GM21515 (cell line): ENCODE results near the gene PRRC2B.
A peak's percentile ranks its signal among the peaks of the same experiment; 100 is the strongest.
"Not testable (repeated sequence)": the region's sequence is repeated elsewhere in the genome, so short reads cannot be mapped to it uniquely, and the experiment has no call there.

ENCODE experiments used
- ATAC-seq: cut with Tn5 transposase; IDR thresholded peaks from one replicate; pipeline ENCODE4 v1.9.1; 2021; ENCODE audit not compliant: unreplicated experiment

PRRC2B gene

DNA sequence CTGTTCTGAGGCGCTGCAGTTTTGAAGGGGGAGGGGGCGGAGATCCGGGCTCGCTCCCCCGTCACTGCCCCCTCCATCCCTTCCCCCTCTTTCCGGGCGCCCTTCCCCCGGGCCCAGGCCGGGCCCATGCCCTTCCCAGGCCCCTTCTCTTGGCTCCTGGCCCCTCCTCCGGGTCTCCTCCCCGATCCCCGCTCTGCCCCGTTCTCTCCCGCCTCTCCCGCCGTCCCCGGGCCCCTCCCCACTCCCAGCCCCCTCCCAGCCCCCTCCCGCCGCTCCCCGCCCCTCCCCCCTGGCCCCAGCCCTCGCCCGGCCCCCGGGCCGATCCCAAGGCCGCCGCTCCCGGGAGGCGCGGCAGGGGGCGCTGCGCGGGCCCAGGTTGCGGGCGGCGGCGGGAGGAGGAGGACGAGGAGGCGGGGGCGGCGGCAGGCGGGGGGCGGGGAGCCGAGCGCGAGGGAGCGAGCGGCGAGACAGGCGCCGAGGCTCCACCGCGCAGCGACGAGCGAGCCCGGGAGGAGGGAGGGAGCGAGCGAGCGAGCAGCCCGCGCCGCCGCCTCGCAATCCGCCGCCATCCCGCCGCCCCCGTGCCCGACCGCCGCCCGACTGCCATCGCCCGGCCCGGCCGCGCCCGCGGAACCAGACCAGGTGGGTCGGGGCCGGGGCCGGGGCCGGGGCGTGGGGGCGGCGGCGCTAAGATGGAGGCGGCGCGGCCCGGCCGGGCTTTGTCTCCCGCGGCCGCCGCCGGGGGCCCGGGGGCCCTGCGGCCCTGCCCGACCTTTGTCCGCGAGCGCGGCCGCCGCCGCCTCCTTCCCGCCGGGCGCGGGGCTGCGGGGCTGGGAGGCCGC, at the start of gene PRRC2B:
Gene PRRC2B (plus strand): TSS at position 465 of the 842 bp plus-strand sequence. CDS start 36,059 bp downstream, outside the sequence.
- ATAC-seq: peak; percentile 36

DNA sequence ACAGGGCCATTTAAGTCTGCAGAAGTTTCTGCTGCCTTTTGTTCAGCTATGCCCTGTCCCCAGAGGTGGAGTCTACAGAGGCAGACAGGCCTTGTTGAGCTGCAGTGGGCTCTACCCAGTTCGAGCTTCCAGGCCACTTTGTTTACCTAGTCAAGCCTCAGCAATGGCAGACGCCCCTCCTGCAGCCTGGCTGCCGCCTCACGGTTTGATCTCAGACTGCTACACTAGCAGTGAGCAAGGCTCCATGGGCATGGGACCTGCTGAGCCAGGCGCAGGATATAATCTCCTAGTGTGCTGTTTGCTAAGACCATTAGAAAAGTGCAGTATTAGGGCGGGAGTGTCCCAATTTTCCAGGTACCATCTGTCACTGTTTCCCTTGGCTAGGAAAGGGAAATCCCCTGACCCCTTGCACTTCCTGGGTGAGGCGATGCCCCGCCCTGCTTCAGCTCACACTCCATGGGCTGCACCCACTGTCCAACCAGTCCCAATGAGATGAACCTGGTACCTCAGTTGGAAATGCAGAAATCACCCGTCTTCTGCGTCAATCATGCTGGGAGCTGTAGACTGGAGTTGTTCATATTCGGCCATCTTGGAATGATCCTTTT, 48.9 kb upstream of the PRRC2B start:
- not testable (repeated sequence) for ATAC-seq

DNA sequence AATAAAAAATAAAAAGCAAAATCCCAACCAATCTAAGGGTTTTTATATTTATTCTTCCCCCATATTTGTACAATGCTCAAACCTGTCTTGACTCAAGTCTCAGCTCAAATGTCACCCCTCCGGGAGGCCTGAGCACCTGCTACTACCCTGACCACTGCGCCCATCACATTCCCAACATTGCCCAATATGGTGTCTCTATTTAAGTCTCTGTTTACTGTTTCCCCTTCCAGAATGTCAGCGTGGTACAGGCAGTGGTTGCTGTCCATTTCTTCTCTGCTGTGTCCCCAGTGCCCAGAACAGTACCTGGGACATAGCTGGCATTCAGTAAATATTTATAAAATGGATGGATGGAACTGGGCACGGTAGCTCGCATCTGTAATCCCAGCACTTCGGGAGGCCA, 47.3 kb upstream of the PRRC2B start:
- ATAC-seq: no peak

DNA sequence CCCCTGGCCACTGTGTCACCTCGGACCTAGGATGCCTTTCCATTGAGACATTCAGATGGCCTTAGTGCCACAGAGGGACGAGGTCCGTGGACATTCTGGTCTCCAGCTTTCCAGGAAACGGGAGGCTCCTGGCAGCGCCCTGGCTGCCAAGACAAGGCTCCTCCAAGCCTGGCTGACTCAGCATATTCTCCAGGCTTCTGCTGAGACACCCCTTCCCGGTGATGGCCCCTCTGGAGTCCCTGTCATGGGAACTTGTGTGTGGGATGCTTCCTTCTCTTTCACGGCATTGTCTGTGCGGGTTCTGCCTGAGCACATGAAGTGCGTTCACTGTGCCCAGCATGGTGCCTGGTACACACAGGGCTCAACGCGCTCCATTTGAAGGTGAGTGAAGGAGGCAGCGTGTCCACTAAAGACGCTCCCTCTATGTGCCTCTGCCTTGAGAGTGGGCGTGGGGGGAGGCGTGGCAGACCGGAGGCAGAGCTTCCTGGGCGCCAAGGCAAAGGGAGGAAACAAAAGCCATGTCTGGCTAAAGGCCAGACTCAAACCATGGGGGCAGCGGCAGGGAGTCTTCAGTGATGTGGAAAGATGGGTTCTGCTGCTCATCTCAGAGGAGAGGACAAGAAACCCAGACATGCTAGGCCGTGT, 46.4 kb upstream of the PRRC2B start:
- no peak for ATAC-seq

DNA sequence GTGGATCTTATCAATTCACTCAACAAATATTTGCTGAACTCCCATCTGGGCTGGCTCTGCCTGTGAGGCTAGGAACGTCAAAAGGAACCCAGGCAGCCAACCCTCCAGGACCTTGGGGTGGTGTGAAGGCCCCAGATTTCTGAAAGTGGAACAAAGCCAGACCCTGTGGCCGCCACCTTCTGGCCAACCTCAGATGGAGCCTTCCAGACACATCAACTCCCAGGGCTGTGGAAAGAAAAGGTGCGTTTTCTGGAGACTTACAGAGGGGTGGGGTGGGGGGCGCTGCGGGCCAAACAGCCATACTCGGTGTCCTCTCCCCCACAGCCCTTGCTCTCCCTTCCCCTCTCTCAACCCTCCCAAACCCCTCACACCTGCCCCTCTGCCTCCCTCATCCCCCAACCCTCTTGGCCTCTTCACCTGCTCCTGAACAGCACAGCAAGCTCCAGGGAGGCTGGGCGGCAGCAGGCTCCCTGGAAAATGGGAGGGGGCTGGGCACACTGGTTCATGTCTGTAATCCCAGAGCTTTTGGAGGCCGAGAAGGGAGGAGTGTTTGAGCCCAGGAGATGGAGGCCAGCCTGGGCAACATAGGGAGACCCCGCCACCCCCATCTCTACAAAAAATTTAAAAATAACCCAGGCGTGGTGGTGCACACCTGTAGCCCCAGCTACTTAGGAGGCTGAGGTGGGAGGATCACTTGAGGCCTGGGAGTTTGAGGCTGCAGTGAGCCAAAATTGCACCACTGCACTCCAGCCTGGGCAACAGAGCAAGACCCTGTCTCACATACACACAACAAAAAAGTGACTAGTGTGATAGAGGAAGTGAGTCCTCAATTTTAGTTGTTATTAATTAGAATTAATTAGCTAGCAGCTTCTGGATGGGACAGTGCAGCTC, 45.0 kb upstream of the PRRC2B start:
- no peak for ATAC-seq

DNA sequence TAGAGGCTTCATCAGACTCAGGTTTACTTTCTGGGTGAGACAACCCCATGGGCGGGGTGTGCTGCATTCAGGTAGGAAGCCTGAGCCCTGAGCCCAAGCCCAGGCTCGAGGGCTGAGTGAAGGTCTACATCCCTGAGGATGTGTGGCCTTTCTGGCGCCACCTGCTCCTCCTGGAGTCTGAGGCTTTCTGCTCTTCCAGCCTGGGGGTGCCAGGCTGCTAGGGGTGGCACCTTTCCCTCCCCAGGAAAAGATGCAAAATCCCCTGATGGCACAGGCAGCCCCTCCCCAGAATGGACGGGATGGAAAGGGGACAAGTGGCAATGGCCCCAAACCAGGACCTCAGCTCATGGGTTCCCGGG, 44.4 kb upstream of the PRRC2B start:
- ATAC-seq: no peak

DNA sequence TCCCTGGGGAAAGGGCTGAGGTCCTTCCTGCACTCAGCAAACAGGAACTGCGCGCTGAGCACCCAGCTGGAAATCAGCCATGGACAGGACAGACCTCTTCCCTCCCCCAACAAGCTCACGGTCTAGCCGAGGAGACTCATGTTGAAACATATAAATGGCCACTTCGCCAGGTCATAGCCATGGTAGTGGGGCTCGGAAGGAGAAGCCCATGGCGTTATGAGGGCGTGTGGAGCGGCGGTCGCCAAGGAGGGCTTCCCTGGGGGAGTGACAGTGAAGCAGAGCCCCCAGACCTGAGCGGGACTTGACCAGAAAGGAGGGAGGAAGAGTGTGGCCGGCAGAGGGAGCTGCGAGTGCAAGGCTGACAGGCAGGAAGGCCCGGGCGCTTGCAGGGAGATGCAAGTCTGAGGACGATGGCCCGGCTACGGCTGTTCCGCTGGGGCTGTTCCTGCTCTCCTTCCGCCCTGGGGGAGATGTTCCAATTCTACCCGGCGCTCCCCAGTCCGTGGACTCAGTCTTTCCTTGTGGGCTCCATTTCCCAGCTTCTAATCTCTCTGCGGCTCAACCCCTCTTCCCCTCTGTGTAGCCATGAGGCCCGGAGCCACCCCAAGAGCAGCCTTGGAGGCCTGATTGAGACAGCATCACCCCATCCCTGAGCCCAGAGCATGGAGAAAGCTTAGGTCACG, 43.9 kb upstream of the PRRC2B start:
- ATAC-seq: peak; percentile 69

DNA sequence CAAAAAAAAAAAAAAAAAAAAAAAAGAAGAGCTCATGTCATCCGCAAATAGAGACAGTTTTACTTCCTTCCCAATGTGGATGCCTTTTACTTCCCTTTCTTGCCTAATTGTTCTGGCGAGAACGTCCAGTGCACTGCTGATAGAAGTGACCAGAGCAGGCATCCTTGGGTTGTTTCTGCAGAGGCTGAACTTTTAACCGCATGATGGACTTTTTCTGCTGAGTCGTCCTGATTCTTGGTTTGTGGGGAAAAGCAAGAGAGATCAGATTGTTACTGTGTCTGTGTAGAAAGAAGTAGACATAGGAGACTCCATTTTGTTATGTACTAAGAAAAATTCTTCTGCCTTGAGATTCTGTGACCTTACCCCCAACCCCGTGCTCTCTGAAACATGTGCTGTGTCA, 37.4 kb upstream of the PRRC2B start:
- ATAC-seq: not testable (repeated sequence)

DNA sequence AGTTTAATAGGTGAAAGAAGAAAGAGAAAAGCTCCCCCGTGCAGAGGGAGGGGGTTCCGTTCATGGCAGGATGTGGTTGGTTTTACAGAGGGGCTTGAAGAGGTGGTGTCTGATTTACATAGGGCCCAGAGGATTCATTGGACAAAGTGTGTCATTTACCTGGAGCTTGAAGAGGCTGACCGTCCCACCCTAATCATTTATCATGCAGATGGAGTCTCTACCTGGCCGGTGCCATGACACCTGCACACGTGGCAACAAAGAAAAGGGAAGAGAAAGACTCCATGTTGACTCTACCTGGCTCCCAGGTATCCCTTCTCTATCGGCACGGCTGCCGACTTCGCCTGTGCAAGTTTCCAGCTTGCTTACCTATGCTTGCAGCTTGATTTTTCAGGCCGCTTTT, 35.3 kb upstream of the PRRC2B start:
- no peak for ATAC-seq

DNA sequence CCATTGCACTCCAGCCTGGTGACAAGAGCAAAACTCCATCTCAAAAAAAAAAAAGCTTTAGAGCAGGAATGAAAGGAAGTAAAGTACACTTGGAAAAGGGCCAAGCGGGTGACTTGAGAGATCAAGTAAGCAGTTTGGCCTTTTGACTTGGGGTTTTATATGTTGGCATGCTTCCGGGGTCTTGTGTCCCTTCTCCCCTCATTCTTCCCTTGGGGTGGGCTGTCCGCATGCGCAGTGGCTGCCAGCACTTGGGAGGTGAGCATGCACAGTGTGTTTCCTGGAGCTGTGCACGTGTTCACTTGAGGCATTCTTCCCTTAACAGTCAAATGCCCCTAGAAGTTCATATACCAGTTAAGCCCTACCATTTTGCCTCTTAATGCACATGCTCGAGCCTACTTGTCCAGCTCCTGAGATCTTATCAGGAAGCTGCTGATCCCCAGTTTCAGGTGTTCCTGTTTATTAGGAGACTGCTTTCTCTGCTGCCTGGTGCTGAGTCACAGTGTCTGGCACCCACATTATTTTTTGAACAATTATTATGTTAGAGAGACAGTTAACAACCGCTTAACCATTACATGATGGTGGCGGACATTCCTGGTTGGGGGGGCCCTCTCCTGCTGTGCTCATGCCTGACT, 32.6 kb upstream of the PRRC2B start:
- ATAC-seq: no peak

DNA sequence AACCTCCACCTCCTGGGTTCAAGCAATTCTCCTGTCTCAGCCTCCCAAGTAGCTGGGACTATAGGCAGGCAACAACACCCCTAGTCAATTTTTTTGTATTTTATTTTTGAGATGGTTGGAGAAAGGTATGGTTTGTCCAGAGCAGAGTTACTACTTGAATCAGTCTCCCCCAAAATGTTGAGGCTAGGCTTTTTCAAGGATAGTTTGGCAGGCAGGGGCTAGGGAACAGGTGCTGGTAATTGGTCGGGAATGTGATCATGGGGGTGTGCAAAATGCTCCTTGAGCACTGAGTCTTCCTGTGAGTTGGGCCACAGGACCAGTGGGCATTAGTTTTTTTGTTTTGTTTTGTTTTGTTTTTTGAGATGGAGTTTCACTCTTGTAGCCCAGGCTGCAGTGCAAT, 28.3 kb upstream of the PRRC2B start:
- ATAC-seq: no peak

DNA sequence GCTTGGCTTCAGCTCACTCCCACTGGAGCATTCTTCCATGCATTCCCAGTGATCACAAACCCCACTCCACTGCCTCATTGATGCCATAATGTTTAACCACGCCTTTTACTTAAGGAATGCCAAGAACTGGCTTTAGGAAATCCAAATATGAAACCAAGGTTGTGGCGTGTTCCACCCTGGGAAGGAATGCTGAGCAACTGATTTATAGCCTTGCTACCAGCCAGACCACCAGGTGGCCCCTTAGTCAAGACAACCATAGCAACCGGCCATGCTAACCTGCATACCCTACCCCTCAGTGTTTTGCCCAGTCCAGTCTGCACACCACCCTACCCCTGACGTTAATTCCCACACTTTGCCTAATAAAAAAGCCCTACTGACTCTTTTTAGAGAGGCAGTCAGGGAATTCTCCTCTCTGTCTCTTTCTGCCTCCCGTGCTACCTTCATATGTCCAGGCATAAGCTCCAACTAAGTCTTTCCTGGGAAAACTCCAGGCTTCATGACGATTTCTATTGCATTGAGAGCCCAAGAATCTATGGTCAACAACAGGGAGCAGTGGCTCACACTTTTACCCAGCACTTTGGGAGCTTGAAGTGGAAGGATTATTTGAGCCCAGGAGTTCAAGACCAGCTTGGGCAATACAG, 27.0 kb upstream of the PRRC2B start:
- ATAC-seq: no peak

DNA sequence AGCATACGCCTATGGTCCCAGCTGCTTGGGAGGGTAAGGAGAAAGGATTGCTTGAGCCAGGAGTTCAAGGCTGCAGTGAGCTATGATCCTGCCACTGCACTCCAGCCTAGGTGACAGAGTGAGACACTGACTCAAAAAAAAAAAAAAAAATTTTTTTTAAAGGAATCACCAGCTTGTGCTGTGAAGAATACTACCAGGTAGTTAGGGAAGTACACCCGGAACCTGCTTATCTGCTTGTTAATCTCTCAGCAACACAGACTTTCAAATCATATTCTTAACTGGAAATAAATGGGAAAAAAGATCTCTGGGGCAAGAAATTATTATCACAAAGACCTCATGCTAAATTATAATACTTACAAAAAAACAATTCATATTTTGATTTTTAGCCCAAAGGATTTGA, 26.4 kb upstream of the PRRC2B start:
- ATAC-seq: no peak

DNA sequence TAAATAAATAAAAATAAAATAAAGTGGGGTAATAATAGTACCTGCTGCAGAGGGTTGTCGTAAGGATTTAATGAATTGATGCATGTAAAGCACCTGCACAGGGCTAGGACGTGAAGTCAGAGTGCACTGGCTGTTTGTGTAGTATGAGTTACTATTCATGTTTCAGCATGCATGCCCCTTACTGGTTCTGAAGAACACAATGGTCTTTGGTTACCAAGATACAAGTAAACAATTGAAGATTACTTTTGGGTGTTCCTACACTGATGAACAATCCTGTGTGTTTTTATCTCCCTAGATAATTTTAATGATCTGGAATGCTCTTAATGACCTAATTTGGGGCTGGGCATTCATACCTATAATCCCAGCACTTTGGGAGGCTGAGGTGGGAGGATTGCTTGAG, 23.2 kb upstream of the PRRC2B start:
- no peak for ATAC-seq

DNA sequence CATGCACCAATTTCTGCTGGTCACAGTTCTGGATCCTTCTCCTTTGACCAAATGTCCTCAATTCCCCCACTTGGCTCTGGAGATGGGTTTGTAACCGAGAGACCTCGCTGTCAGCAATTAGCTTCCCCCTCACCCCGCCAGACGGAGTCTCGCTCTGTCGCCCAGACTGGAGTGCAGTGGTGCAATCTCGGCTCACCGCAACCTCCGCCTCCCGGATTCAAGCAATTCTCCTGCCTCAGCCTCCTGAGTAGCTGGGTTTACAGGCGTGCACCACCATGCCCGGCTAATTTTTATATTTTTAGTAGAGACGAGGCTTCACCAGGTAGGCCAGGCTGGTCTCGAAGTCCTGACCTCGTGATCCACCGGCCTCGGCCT, 21.3 kb upstream of the PRRC2B start:
- ATAC-seq: not testable (repeated sequence)

DNA sequence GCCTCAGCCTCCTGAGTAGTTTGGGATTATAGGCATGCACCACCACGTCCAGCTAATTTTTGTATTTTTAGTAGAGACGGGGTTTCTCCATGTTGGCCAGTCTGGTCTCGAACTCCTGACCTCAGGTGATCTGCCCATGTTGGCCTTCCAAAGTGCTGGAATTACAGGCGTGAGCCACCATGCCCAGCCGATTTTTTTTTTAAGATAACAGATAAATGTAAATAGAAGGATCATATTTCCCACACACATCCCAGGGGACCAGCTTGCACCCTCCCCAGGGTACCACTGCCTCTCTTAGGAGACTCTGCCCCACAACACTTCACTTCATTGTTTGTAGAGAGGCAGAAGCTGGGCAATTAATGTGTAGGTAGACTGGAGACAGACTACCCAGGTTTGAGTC, 19.2 kb upstream of the PRRC2B start:
- ATAC-seq: not testable (repeated sequence)

DNA sequence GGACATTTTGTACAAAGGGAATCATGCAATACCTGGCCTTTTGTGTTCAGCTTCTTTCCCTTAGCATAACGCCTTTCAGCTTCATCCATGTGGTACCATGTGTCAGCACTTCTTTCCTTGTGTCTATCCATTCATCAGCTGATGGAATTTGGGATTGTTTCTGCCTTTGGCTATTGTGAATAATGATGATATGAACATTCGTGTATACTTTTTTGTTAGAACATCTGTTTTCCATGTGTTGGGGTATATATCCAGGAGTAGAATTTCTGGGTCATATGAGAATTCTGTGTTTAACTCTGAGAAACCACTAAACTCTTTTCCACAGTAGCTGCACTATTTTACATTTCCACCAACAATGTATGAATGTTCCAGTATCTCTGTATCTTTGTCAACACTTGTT, 14.8 kb upstream of the PRRC2B start:
- no peak for ATAC-seq

DNA sequence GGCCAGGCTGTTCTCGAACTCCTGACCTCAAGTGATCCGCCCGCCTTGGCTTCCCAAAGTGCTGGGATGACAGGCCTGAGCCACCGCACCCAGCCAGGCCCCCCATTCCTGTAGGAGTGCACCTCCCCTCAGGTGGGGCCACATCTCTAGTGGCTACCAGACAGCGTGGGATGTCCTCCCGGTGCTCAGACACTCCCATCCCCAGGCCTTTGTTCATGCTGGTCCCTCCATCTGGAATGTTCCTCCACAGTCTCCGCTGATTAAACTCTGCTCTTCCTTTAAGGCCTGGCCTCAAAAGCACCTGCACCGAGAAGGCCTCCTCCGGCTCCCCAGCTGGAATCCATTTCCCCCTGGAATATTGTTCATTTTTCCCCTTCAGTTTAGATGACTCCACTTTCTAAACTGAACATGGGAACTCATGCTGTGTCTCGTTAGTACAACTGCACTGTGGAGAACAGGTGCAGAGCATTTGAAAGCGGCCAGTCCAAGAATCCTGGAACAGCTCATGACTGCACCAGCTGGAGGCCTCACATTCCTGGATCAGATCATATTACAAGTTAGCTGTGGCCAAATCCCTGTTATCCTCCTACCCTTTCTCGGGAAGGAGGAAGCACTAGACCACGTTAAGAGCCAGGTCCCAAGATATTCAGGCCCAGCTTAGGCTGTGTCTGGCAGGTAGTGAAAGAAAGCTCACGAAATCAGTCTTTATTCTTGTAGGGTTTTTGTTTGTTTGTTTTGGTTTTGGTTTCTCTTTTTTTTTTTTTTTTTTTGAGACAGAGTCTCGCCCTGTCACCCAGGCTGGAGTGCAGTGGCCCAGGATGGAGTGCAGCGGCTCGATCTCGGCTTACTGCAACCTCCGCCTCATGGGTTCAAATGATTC, 10.8 kb upstream of the PRRC2B start:
- ATAC-seq: no peak

DNA sequence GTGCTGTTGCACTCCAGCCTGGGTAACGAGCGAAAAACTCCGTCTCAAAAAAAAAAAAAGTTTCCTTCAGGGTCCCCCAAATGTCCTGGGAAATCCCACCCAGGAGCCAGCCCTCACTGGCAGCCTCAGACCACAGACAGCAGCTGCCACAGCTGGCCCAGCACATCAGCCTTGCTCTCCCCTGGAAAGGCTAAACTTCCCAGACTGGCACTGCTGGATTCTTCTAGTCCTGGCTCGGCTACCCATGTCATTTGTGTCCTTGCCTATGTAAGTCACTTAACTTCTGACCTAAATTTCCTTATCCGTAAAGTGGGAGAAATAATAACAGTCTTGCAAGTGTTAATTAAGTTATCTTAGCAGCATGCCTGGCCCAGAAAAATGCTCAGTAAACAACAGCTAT, 8.6 kb upstream of the PRRC2B start:
- no peak for ATAC-seq
